Epidermal melanocyte (primary cell): ENCODE data around the gene TNFAIP2.

Experiments
- DNase-seq: peaks from one replicate; pipeline ENCODE4 v3.0.0; 2011; ENCODE audit warnings: low spot score; ENCODE audit not compliant: insufficient read length

The TNFAIP2 gene, protein sequence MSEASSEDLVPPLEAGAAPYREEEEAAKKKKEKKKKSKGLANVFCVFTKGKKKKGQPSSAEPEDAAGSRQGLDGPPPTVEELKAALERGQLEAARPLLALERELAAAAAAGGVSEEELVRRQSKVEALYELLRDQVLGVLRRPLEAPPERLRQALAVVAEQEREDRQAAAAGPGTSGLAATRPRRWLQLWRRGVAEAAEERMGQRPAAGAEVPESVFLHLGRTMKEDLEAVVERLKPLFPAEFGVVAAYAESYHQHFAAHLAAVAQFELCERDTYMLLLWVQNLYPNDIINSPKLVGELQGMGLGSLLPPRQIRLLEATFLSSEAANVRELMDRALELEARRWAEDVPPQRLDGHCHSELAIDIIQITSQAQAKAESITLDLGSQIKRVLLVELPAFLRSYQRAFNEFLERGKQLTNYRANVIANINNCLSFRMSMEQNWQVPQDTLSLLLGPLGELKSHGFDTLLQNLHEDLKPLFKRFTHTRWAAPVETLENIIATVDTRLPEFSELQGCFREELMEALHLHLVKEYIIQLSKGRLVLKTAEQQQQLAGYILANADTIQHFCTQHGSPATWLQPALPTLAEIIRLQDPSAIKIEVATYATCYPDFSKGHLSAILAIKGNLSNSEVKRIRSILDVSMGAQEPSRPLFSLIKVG

DNA sequence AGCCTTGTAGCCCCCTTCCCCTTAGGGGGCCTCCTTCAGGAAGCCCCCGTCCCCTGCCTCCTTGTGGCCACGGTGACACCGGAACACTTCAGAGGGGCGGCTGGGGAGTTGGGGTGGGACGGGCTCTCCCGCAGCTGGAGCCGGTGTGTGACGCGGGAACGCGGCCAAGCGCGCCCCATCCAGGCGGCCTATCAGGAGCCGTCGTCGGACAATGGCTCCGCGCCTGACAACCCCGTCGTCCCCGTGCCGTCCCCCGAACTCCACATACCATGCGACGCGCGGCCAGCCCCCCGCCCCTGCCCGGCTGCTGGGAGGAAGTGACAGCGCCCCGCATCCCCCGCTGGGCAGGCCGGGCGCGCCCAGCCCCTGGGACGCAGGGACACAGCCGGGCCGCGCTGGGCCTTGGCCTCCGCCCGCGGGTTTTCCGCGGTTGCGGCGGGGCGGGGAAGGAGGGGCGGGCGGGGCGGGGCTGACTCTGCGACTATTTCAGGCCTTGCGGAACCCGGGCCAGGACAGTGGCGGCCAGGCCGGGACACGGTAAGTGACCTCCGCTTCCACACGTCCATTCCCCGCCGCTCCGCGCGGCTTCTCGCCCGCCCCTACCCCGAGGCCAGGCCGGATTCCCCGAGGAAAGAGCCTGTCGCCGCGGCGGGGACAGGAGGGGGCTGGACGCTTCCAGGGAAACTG is at the start of gene TNFAIP2:
Gene TNFAIP2, plus strand, starts transcription at position 515 of the 687 bp plus-strand sequence. CDS start 2,997 bp downstream, outside the sequence.
- no peak for DNase-seq

DNA sequence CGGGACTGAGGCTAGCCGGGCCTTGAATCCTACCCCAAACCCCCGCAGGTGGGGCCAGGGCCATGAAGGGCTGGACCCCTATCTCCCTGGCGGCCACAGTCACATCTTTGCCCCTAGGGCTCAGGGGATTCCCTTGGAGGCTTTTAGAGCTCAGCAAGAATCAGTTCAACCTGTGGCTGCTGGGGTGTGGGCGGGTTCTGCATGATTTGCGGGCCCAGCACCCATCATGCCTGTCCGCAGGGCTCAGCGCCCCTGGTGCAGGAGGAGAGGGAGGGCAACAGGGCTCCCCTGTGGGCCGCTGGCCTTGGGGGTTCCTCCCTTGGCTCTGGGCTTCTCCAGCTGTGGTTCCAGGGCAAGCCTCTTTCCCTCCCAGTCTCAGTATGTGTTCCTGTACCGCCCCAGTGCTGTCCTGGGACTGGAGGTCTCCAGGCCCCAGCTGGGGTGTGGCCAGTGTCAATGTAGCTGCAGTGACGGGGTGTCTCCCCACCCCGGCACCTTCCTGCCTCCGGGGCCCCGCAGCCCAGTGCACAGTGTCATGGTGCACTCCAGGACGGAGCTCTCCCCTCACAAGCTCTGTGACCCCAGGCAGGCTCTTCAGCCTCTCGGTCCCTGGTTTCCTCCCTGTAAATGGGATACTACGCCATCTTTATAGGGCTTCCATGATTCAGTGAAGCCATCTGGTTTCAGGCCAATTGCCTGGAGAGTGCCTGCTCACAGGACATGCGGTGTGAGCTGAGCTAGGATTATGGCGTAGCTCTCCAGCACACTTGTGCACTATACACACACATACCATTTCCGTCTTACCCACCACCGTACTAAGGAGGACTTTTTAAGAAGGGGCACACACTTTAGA is 49.2 kb upstream of the TNFAIP2 start:
- DNase-seq = no peak

DNA sequence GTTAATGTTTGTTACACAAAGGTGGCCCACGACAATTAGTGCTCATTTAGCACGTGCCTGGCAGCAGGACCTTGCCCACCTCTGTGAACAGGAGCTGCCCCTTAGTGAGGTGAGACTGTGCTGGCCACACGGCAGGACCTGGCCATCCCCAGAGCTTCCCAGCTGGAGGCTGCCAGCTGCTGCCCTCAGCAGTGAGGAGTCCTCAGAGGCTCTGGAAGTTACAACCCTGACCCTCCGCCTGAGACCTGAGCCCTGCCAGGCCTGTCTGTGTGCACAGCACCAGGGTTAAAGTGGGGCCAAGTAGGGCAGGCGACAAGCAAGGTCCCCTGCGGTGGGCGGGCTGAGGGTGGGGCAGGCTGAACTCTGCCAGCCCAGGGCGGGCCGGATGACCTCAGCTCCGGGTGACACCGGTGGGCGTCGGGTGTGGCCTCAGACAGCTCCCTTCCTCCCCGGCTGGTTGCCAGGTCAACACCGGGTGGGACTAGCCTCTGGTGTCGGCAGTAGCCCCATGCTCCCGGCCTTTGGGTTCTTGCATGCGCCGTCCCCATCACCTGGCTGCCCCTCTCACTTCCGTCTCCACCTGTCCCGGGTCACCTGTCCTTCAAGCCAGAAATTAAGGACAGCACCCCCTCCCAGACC is 48.4 kb upstream of the TNFAIP2 start:
- no peak for DNase-seq

DNA sequence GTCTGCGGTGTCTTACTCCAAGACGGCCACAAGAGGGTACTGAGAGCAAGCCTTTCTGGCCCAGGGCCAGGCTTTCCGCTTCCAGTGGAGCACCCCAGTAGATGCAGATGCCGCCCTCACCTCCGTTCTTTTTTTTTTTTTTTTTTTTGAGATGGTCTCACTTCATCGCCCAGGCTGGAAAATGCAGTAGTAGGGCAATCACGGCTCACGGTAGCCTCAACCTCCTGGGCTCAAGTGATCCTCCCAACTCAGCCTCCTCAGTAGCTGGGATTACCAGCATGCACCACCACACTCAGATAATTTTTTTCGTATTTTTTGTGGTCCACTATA is 44.9 kb upstream of the TNFAIP2 start:
- DNase-seq = peak; percentile 85

DNA sequence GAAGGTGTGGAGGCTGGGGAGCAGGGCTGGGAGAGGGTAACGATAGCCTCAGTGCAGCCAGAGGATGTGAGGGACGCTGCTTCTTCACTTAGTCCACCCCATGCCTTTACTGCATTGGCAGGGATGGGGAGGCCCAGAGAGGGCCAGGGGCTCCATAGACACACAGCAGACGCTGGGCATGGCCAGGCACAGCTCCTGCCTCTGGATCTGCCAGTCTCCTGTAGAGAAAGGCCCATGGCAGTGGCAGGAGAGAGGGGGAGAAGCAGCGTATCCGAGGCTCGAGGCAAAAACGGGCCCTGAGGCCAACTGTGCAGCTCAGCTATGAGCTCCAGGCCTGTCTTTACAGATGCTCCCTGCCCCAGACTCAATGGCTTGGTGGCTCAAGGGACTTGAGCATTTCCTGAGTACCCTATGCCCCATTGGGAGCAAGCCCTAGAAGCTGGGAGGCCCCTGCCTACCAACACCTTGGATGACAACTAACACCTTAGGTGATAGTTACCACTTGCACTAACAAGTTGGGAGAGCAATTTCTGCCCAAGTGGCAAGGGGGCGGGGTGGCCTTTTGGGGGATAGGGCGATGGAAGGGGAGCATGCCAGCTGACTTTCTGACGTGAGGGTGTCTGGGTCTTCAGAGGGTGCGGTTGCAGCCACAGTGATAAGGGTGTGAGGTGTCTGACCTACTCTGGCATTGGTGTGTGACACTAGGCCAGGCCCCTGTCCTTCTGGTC is 44.2 kb upstream of the TNFAIP2 start:
- DNase-seq = peak; percentile 10

DNA sequence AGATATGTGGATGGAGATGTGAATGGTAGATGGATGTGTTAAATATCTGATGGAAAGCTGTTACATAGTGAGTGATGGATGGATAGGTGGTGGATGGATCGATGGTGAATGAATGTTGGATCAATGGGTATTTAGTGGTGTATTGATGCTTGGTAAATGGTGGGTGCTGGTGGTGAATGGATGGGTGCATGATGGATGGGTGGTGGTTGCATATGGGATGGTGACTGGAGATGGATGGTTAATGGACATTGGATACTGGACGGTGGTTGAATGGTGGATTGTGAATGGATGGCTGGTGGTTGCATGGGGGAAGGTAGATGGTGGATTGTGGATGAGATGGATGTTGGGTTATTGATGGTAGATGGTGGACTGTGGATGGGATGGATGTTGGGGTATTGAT is 41.3 kb upstream of the TNFAIP2 start:
- DNase-seq = no peak

DNA sequence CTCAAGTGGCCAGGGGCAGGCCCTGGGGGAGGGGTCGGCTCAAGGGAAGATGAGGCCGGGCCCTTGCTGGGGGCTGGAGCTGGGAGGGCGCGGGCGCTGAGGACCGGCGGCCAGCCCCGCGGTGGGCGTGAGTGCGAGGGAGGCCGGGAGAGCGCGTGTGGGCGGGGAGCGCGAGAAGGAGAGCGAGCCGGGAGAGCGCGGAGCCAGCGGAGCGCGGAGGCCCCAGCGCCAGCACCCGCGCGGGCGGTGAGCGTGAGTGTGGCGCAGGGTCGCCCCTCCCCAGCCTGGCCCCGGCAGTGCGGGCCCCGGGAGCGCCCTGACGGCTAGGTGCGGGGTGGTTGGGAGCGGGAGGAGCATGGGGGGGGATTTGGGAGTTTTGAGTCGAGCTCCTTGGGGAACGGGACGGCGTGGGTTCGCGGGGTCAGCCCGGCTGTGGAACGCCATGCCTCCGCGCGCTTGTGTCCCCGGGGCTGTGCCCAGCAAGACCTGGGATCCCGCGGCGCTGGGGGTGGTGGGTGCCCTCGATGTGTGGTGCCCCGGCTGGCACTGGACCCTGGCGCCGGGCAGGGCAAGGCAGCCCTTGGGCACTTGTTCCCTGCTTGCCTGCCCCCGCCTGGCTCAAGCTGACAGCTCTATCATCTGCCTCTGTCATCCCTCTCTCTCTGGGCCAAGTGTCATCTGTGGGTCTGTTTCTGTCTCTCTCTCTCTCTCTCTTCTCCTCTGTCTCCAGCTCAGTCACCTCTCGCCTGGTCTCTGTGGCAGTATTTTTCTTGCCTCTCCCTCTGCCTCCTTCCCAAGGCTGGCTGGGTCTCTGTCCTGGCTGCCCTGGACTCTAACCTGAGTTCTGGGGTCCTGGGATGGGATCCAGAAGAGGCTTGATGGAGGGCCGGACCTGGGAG is 39.0 kb upstream of the TNFAIP2 start, which contains the start of gene LBHD2:
Gene LBHD2, plus strand, starts transcription at position 190 of the 899 bp plus-strand sequence. CDS start 1,803 bp downstream, outside the sequence.
- peak; percentile 14 for DNase-seq

DNA sequence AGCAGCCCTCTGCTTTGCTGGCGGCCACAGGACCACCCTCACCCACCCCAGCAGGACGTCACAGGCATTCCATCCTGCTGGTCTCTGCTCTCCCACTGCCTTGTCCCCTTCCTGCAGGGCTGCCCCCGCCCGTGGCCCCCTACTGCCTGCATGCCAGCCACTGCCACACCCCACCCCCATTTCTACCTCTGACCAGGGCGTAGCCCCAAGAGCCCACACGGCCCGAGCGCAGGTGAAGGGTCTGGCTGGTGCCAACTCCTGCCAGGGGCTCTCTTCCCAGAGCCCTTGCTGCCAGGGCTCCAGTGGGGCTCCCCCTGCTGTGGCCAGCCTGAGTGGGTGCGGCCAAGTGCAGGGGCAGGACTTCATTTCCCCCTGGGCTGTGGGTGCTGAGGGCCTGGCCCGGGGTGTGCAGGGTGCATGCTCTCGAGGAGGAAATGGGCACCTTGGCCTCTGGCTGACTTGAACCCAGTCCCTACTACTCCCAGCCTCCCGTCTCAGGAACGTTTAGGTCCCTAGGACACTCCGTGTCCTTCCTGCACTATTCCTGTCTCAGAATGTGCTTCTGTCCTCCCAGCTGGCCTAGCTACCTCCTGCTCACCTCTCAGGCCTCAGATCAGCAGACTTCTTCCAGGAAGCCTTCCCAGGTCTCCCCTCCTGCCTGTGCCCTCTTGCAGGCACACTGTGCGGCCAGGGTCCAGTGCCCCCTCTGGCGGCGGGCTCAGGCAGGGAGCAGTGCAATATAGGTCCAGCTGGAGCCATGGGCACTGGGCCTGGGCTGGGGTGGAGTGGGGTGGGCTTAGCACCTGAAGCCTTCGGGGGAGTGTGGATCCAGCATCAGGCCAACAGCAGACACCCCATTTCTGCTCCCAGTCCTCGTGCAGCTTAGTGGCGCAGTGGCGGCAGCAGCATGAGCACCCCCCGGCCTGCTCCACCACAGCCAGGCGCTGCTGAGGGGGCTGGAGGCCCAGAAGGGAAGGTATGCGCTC is 37.9 kb upstream of the TNFAIP2 start:
- peak; percentile 8 for DNase-seq

DNA sequence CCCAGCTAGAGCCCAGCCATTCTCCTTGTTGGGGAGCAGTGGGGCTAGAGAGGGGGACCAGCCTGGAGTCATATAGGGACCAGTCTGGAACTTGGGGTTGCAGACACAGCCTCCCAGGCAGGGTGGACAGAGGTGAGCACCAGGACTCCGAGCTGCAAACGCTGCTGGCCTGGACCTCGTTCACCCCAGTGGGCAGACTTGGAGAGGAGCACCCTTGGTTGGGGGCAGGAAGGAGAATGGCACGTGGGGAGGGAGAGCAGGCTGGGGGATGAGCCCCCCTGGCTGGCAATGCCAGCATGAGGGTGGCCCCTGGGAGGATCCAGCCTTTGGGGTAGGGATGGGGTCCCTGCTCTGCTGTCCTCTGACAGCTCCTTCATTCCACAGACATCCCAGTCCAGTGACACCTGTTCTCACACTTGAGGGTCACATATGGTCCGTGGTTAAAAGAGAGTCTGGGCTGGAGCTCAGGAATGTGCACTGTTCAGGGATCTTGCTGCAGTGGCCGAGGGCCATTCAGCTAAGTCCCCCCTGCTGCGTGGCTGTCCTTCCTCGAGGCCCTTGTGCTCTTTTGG is 36.4 kb upstream of the TNFAIP2 start:
- DNase-seq = peak; percentile 16

DNA sequence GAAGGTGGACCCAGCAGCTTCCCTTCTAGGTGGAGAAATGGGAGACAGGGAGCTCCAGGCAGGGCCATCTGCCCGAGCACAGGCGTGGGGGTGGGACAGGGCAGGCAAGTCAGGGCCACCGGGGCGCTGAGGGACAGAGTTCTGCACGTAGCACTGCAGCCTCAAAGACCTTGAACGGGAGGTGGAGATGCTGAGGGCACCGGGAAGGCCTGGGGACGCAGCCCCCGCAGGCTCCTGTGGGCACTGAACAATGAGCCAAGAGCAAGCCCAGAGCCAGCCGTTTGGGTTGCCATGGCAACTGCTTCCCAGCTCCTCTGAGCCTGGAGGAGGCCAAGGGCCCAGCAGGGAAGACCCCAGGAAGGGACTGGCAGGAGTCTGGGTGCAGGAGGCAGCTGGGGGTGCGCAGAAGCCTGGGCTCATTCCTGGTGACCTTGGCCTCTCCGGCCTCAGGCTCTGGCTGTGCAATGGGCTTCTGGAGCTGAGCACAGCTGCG is 35.9 kb upstream of the TNFAIP2 start:
- DNase-seq = peak; percentile 12

DNA sequence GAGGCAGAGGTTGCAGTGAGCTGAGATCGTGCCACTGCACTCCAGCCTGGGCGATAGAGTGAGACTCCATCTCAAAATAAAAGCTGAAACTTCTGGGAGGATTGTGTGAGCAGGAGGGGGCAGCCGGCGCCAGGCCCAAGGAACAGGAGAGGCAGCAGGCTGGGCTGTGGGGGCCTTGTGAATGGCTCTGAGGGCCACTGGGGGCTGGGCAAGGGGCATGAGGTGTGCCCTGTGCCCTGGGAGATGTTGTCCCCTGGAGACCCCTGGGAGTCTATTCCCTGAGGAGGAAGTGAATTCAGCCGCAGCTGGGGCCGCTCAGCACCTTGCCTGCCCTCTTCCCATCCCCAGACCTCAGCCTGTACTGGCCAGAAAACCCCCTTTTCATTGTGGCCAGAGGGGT is 34.3 kb upstream of the TNFAIP2 start:
- DNase-seq = no peak

DNA sequence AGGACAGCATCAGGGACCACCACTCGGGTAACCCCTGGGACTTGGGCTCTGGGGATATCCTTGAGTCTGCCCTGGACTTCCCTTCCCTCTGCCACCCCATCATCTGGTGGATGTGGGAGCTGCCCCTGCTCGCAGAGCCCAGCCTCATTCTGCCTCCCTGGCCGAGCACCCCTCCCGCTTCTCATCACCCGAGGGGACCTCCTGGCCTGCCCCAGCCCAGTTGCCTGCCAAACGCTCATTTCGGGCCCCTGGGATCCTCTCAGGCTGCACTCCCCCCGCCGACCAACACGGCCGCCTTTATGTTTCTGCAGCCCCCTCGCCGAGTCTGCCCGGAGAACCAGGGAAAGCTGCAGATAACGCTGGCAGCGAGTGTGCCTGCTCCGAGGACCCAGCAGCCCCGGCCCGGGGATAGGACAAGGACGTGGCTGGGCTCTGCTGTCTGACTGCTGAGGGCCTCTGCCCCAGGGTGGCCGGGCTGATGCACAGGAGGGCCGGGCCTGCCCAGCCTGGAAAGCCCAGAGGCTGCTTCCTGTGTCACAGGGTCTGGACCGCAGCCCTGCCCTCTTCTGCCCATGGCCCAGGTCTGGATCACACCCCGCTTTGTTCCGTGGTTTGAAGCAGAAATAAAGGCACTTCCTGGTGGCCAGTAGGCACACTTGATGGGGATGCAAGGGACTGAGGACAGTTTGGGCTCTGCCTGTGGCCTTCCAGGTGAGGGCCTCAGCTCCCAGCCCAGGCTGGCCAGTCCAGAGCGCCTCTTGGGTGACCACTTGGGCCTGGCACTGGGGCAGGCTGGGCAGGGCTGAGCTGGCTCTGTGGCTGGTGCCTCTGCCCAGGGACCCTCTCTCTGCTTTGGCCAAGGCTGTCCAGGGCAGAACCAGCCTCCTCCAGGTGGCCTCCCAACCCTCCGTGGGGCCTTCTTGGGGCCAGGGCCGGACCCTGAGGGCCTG is 33.6 kb upstream of the TNFAIP2 start:
- no peak for DNase-seq

DNA sequence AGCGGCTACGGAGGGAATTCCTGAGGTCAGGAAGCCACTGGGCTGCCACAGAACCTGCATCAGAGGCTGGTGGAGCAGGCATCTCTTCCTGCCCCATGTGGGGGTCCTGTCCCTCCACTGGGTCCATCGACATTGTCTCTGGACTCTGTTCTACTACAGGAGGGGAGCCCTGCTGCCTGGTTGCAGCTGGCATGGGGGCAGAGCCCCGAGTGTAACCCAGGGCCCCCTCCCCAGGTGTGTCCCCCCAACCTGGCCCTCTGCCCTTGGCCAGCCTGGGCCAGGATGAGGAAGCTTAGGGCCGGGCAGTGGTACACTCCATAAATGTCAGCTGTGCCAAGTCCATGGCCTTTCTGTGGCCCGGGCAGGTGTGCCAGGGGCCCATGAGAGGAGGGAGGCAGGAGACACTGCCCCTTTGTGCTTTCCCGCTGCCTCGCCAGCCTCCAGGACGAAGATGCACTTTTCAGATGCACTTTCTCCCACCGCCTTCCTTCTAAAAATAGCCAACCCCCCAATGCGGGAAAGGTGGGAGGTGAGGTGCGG is 32.7 kb upstream of the TNFAIP2 start:
- DNase-seq = no peak

DNA sequence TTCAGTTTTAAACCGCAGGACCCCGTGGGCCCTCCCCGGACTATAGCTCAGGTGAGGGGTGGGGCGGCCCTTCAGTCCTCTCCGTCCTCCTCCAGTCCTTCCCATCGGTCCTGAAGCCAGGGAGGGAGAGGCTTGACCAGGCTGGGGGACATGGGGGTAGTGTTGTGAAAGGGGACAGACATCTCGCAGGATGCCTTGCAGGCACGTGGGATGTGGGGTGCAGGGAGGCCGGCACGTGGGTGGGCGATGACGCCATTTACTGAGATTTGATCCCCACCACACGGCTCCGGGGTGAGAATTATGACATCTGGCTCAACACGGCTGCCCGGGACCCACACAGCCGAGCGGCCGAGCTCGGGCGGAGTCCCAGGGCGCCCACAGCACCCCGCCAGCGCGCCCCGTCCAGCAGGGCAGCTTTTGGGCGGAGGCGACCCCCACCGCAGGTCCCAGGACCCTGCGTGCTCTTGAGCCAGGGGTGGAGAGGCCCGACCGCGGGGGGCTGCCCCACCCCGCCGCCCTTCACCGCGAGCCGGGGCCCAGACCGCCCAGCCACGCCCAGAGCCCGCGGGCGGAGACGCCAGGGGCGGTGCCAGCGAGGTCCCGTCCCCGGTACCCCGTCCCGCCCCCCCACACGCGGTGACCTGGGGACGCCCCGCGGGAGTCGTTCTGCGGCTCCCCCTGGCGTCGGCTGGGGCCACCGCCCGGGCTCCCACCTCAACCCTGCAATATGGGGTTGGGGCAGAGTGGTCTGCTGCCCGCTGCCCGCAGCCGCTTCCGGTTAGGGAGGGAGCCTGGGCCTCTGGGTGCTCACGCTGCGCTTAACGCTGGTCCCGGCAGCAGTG is 32.0 kb upstream of the TNFAIP2 start:
- DNase-seq = peak; percentile 56

DNA sequence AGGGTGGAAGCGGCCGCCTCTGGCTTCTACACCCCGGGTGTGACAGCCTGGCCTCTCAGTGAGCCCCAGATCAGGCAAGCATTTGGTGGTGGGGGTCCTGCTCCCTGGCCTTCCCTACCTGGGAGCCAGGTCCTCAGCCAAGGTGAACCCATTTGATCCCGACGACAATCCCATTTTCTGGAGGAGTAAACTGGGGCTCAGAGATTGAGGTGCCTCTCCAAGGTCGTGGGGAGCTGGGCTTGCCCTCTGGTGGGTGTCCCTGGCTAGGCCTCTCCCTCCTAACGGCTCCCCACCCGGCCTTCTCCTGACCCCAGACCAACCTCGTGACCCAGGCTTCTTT is 31.4 kb upstream of the TNFAIP2 start:
- DNase-seq = no peak
